HepG2 (cell line): ENCODE data around the gene CYP2W1. TPM values are rescaled to one million over a fixed set of nuclear protein-coding genes. Genes with fewer than 3 reads are reported as not detected.
A peak's percentile ranks its signal among the peaks of the same experiment; 100 is the strongest.

Experiments used
- AGO2 ChIP-seq: fragments of 200-400 bp; formaldehyde crosslinking; optimal IDR thresholded peaks from 2 replicates; pipeline ENCODE3; 2017; ENCODE audit warnings: mild to moderate bottlenecking, low read depth, low read length, moderate library complexity
- CBX1 ChIP-seq: IDR thresholded peaks from one replicate; pipeline ENCODE4 v1.6.1; 2016; ENCODE audit warnings: antibody characterized with exemption, low read depth
- CEBPG ChIP-seq: IDR thresholded peaks from 2 replicates; pipeline ENCODE4 v1.6.1; 2016
- HDAC1 ChIP-seq: sonication (generic); formaldehyde crosslinking; IDR thresholded peaks from 2 replicates; pipeline ENCODE4 v1.5.1; 2020; ENCODE audit warnings: mild to moderate bottlenecking, missing genetic modification reagents
- KDM1A ChIP-seq: IDR thresholded peaks from 2 replicates; pipeline ENCODE4 v1.6.1; 2016; ENCODE audit warnings: missing compliant biosample characterization
- KDM2A ChIP-seq: sonication (generic); formaldehyde crosslinking; IDR thresholded peaks from 2 replicates; pipeline ENCODE4 v1.4.0; 2020; ENCODE audit warnings: low read depth, missing genetic modification reagents, borderline replicate concordance
- NFKB2 ChIP-seq: sonication (generic); formaldehyde crosslinking; IDR thresholded peaks from 2 replicates; pipeline ENCODE4 v1.4.0; 2020; ENCODE audit warnings: missing genetic modification reagents, borderline replicate concordance
- RBFOX2 ChIP-seq: fragments of 200-400 bp; formaldehyde crosslinking; IDR thresholded peaks from 2 replicates; pipeline ENCODE4 v1.6.1; 2017; ENCODE audit warnings: low read depth, mild to moderate bottlenecking, low read length
- RBM22 ChIP-seq: fragments of 200-400 bp; formaldehyde crosslinking; optimal IDR thresholded peaks from 2 replicates; pipeline ENCODE3; 2017; ENCODE audit warnings: mild to moderate bottlenecking, low read length, moderate library complexity
- SMC3 ChIP-seq: IDR thresholded peaks from 2 replicates; pipeline ENCODE4 v1.6.1; 2011; ENCODE audit warnings: low read length, improper control_type of control experiment
- ZMYM3 ChIP-seq: sonication (generic); formaldehyde crosslinking; IDR thresholded peaks from 2 replicates; pipeline ENCODE4 v1.5.1; 2020; ENCODE audit warnings: mild to moderate bottlenecking, missing genetic modification reagents
- ZNF549 ChIP-seq: sonication (generic); formaldehyde crosslinking; IDR thresholded peaks from 2 replicates; pipeline ENCODE4 v1.5.0; 2020; ENCODE audit warnings: missing genetic modification reagents
- ZNF556 ChIP-seq: sonication (generic); formaldehyde crosslinking; IDR thresholded peaks from 2 replicates; pipeline ENCODE4 v1.4.0; 2020; ENCODE audit warnings: mild to moderate bottlenecking, missing genetic modification reagents, borderline replicate concordance
- ZNF768 ChIP-seq: sonication (generic); formaldehyde crosslinking; IDR thresholded peaks from 2 replicates; pipeline ENCODE4 v1.4.0; 2020; ENCODE audit warnings: missing genetic modification reagents
- ZNF883 ChIP-seq: sonication (generic); formaldehyde crosslinking; IDR thresholded peaks from 2 replicates; pipeline ENCODE4 v1.5.1; 2020; ENCODE audit warnings: mild to moderate bottlenecking, missing genetic modification reagents; ENCODE audit errors: not compliant biosample characterization
- polyA plus RNA-seq, 8 experiments: library from polyadenylated mRNA; depleted of rRNA in 3 of 8; stranded (reverse) in 7 of 8; unstranded in 1 of 8; fragments of >200 nt; fragmentation: Illumina TruSeq in 4 of 8; extraction: Trizol in 4 of 8; gene quantifications; 2 replicates each; pipeline versions ENCODE4 v1.2.1 to v1.2.3, GENCODE V29; 2011 to 2016; ENCODE audit warnings: low read depth in 4 of 8, missing spikeins in 1 of 8, mixed read lengths in 1 of 8; ENCODE audit not compliant: insufficient read depth in 1 of 8
- total RNA-seq, 5 experiments: library from RNA; depleted of rRNA; stranded (reverse); fragments of >200 nt; fragmentation: Illumina TruSeq; extraction: Trizol; gene quantifications; 2 replicates each; pipeline ENCODE4 v1.2.3, GENCODE V29; 2016; ENCODE audit warnings: low read depth in 1 of 5
- TF ChIP-seq, protein P1 (sequence below): sonication (generic); formaldehyde crosslinking; IDR thresholded peaks from 2 replicates; pipeline ENCODE4 v1.9.0; 2022; ENCODE audit warnings: missing genetic modification reagents, mild to moderate bottlenecking, borderline replicate concordance
- TF ChIP-seq, protein P2 (sequence below): IDR thresholded peaks from 2 replicates; pipeline ENCODE4 v1.6.1; 2016; ENCODE audit warnings: missing compliant biosample characterization, missing genetic modification reagents, borderline replicate concordance
- TF ChIP-seq, protein P3 (sequence below): sonication (generic); formaldehyde crosslinking; IDR thresholded peaks from 2 replicates; pipeline ENCODE4 v1.5.0; 2020; ENCODE audit warnings: missing genetic modification reagents
- TF ChIP-seq, protein P4 (sequence below): sonication (generic); formaldehyde crosslinking; IDR thresholded peaks from 2 replicates; pipeline ENCODE4 v1.8.0; 2022; ENCODE audit warnings: missing genetic modification reagents, mild to moderate bottlenecking, inconsistent platforms, borderline replicate concordance
- TF ChIP-seq, protein P5 (sequence below): sonication (generic); formaldehyde crosslinking; IDR thresholded peaks from 2 replicates; pipeline ENCODE4 v1.4.0; 2020; ENCODE audit warnings: missing genetic modification reagents
- TF ChIP-seq, protein P6 (sequence below): IDR thresholded peaks from 2 replicates; pipeline ENCODE4 v1.6.1; 2012; ENCODE audit warnings: inconsistent platforms

Gene CYP2W1
- total and polyA plus RNA-seq, 2 of the 13 experiments (the other 11 are each of a cell fraction or from before 2014, with no cell fraction given): 19.5 to 31.7 TPM

DNA sequence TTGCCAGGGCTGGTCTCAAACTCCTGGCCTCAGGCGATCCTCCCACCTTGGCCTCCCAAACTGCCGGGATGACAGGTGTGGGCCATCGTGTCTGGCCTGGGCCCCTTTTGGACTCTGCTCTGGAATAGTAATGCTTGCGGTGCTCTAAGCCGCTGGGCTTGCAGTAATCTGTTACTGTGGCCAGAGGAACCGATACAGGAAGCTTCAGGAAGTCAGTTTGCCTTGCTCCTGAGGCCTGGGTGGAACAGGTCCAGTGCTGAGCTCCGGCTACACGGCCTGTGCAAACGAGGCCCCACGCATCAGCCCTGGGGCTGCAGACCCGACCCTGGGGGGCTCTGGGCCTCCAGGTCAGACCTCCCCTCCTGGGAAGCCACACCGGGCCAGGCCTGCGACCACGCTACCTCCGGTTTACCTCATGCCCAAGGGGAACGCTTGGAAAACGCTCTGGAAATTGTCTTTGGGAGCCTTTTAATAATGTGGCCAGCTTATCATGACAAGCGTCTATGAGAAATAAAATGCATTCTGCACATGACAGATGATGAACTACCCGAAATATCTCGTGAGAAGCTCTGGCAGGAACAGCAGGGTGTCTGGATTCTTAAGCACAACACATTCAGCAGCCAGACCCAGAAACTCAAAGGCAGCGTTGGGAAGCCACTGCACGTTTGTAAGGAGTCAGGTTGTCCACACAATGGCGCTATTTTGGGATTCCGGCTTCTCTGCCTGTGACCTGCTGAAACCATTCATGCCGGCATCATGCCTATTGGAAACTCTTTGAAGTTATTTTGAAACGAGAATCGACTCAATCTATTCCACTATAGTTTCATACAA is 18.4 kb upstream of the CYP2W1 start (continued):
- 0 out of 2 replicates have a peak, but pooled peaks have one; percentile 43 for TF ChIP-seq HDAC1 (CRISPR knock-in tag)
- TF ChIP-seq CEBPG (CRISPR knock-in tag): 0 out of 2 replicates have a peak, but pooled peaks have one; percentile 10
- 0 out of 2 replicates have a peak, but pooled peaks have one; percentile 31 for TF ChIP-seq RBFOX2
- TF ChIP-seq, protein P1, sequence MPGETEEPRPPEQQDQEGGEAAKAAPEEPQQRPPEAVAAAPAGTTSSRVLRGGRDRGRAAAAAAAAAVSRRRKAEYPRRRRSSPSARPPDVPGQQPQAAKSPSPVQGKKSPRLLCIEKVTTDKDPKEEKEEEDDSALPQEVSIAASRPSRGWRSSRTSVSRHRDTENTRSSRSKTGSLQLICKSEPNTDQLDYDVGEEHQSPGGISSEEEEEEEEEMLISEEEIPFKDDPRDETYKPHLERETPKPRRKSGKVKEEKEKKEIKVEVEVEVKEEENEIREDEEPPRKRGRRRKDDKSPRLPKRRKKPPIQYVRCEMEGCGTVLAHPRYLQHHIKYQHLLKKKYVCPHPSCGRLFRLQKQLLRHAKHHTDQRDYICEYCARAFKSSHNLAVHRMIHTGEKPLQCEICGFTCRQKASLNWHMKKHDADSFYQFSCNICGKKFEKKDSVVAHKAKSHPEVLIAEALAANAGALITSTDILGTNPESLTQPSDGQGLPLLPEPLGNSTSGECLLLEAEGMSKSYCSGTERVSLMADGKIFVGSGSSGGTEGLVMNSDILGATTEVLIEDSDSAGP (CRISPR knock-in tag): peak; percentile 26; the same call in 1 of the 2 replicates
- no peak for TF ChIP-seq ZNF549
- TF ChIP-seq, protein P2, sequence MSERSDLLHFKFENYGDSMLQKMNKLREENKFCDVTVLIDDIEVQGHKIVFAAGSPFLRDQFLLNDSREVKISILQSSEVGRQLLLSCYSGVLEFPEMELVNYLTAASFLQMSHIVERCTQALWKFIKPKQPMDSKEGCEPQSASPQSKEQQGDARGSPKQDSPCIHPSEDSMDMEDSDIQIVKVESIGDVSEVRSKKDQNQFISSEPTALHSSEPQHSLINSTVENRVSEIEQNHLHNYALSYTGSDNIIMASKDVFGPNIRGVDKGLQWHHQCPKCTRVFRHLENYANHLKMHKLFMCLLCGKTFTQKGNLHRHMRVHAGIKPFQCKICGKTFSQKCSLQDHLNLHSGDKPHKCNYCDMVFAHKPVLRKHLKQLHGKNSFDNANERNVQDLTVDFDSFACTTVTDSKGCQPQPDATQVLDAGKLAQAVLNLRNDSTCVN (CRISPR knock-in tag): 0 out of 2 replicates have a peak, but pooled peaks have one; percentile 59
- no peak for TF ChIP-seq KDM1A (CRISPR knock-in tag)
- TF ChIP-seq NFKB2 (CRISPR knock-in tag): peak; percentile 71; the same call in 1 of the 2 replicates
- TF ChIP-seq ZNF556 (CRISPR knock-in tag): peak; percentile 42; the same call in 1 of the 2 replicates
- peak; percentile 84 for TF ChIP-seq ZMYM3
- TF ChIP-seq, protein P3, sequence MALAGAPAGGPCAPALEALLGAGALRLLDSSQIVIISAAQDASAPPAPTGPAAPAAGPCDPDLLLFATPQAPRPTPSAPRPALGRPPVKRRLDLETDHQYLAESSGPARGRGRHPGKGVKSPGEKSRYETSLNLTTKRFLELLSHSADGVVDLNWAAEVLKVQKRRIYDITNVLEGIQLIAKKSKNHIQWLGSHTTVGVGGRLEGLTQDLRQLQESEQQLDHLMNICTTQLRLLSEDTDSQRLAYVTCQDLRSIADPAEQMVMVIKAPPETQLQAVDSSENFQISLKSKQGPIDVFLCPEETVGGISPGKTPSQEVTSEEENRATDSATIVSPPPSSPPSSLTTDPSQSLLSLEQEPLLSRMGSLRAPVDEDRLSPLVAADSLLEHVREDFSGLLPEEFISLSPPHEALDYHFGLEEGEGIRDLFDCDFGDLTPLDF: 0 out of 2 replicates have a peak, but pooled peaks have one; percentile 19
- no peak for TF ChIP-seq ZNF883 (CRISPR knock-in tag)
- TF ChIP-seq, protein P4, sequence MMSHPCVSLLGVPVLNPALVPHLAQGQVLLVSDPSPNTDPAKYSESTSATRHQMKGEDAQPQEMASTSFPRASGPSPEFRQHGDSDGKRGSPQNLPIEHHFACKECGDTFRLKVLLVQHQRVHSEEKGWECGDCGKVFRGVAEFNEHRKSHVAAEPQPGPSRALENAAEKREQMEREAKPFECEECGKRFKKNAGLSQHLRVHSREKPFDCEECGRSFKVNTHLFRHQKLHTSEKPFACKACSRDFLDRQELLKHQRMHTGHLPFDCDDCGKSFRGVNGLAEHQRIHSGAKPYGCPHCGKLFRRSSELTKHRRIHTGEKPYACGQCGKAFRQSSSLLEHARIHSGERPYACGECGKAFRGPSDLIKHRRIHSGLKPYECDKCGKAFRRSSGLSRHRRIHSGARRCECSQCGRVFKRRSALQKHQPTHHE (CRISPR knock-in tag): no peak
- peak; percentile 42; the same call in 1 of the 2 replicates for TF ChIP-seq ZNF768 (CRISPR knock-in tag)
- peak; percentile 18 for TF ChIP-seq CBX1
- TF ChIP-seq SMC3: peak; percentile 54; the same call in 1 of the 2 replicates
- TF ChIP-seq, protein P5, sequence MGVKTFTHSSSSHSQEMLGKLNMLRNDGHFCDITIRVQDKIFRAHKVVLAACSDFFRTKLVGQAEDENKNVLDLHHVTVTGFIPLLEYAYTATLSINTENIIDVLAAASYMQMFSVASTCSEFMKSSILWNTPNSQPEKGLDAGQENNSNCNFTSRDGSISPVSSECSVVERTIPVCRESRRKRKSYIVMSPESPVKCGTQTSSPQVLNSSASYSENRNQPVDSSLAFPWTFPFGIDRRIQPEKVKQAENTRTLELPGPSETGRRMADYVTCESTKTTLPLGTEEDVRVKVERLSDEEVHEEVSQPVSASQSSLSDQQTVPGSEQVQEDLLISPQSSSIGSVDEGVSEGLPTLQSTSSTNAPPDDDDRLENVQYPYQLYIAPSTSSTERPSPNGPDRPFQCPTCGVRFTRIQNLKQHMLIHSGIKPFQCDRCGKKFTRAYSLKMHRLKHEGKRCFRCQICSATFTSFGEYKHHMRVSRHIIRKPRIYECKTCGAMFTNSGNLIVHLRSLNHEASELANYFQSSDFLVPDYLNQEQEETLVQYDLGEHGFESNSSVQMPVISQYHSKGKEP (CRISPR knock-in tag): 0 out of 2 replicates have a peak, but pooled peaks have one; percentile 10
- TF ChIP-seq KDM2A (CRISPR knock-in tag): peak; percentile 84
- TF ChIP-seq, protein P6, sequence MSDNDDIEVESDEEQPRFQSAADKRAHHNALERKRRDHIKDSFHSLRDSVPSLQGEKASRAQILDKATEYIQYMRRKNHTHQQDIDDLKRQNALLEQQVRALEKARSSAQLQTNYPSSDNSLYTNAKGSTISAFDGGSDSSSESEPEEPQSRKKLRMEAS: peak; percentile 2
- TF ChIP-seq RBM22: peak; percentile 74
- TF ChIP-seq AGO2: peak; percentile 68
